NCI-H2171 treated with DMSO at 0.1 percent for 48 hours (cell line): ENCODE results near the gene HDAC4.

ENCODE experiments used
- DNase-seq: peaks from one replicate; lab custom pipeline; 2025; lab: John Stamatoyannopoulos, UW

Gene HDAC4

GRCh38 chr2:239267288-239267951 lies 133.4 kb downstream of the HDAC4 start:
- DNase-seq, result no peak

GRCh38 chr2:239266779-239267287 lies 134.0 kb downstream of the HDAC4 start:
- DNase-seq, result no peak

GRCh38 chr2:239266434-239266766 lies 134.4 kb downstream of the HDAC4 start:
- no peak for DNase-seq

GRCh38 chr2:239265681-239266433 lies 135.0 kb downstream of the HDAC4 start:
- no peak for DNase-seq

GRCh38 chr2:239264838-239265651 lies 135.8 kb downstream of the HDAC4 start:
- no peak for DNase-seq

- no peak for DNase-seq
Observed at GRCh38 chr2:239264492-239264837, 136.4 kb downstream of the HDAC4 start.

- DNase-seq, result no peak
Observed at GRCh38 chr2:239263669-239264491, 136.9 kb downstream of the HDAC4 start.

- DNase-seq, result no peak
Observed at GRCh38 chr2:239263231-239263630, 137.6 kb downstream of the HDAC4 start.

- DNase-seq, result no peak
Observed at GRCh38 chr2:239262484-239263230, 138.2 kb downstream of the HDAC4 start.

- no peak for DNase-seq
Observed at GRCh38 chr2:239261796-239262483, 138.9 kb downstream of the HDAC4 start.

GRCh38 chr2:239261356-239261755 lies 139.5 kb downstream of the HDAC4 start:
- no peak for DNase-seq

- no peak for DNase-seq
Observed at GRCh38 chr2:239260546-239261327, 140.1 kb downstream of the HDAC4 start.

- DNase-seq, result no peak
Observed at GRCh38 chr2:239259603-239260298, 141.1 kb downstream of the HDAC4 start.

GRCh38 chr2:239259173-239259572 lies 141.6 kb downstream of the HDAC4 start:
- no peak for DNase-seq

- no peak for DNase-seq
Observed at GRCh38 chr2:239258248-239258647, 142.6 kb downstream of the HDAC4 start.

GRCh38 chr2:239257511-239257937 lies 143.3 kb downstream of the HDAC4 start:
- peak; percentile 23 for DNase-seq

GRCh38 chr2:239256350-239256743 lies 144.5 kb downstream of the HDAC4 start:
- no peak for DNase-seq

GRCh38 chr2:239255628-239256349 lies 145.0 kb downstream of the HDAC4 start:
- no peak for DNase-seq
